Activated CD4-positive, alpha-beta T cell treated with anti-CD3 and anti-CD28 coated beads, Interleukin-2, amount 10 ng/mL, durations not matched to agents 24 days and 14 days (primary cell): ENCODE results near the gene AHNAK2. TPM values are rescaled to one million over a fixed set of nuclear protein-coding genes. Genes with fewer than 3 reads are reported as not detected.
"Not testable (repeated sequence)": the region's sequence is repeated elsewhere in the genome, so short reads cannot be mapped to it uniquely, and the experiment has no call there.

Experiments used
- DNase-seq: peaks from one replicate; pipeline ENCODE4 v3.0.0; 2022
- H3K27ac Mint-ChIP-seq: one replicate; pipeline ENCODE4 v1.8.0; 2022; ENCODE audit warnings: mild to moderate bottlenecking, mixed read lengths
- H3K27me3 Mint-ChIP-seq: one replicate; pipeline ENCODE4 v1.8.0; 2022; ENCODE audit warnings: mixed read lengths
- H3K36me3 Mint-ChIP-seq: one replicate; pipeline ENCODE4 v1.8.0; 2022; ENCODE audit warnings: low read depth, mild to moderate bottlenecking, mixed read lengths
- H3K4me1 Mint-ChIP-seq: one replicate; pipeline ENCODE4 v1.8.0; 2021; ENCODE audit warnings: mixed read lengths
- H3K4me3 Mint-ChIP-seq: one replicate; pipeline ENCODE4 v1.8.0; 2022; ENCODE audit warnings: mild to moderate bottlenecking, moderate library complexity, mixed read lengths
- H3K9me3 Mint-ChIP-seq: one replicate; pipeline ENCODE4 v1.8.0; 2021; ENCODE audit warnings: mixed read lengths
- intact Hi-C: fragments of 100-400 bp; cut with micrococcal nuclease; formaldehyde crosslinking; loops from one replicate; pipeline ENCODE4 v1.15.1; 2023
- total RNA-seq: library from RNA; stranded (reverse); gene quantifications from 2 replicates; pipeline ENCODE4 v1.2.3, GENCODE V29; 2022

The AHNAK2 gene
- total RNA-seq, 1 donor from 2014 or later = 0.02 TPM

GRCh38 chr14:104924421-104925213 is 53.6 kb downstream of the AHNAK2 start, which contains the start of gene PLD4:
TSS of gene PLD4 (plus strand) at chr14:104924879. CDS start at chr14:104927141, 2,262 bp downstream.
- Mint-ChIP-seq H3K27ac (no peak within 1 kb of the TSS), H3K4me3 (no peak within 1 kb of the TSS), H3K36me3 (no peaks in the 10 kb centered on the region), H3K9me3 (no peaks in the 10 kb centered on the region), H3K4me1 (peaks cover 2% of the 10 kb centered on the region), H3K27me3 (peaks cover 8% of the 10 kb centered on the region)
- intact Hi-C loops = no loop called here
- no peak for DNase-seq

GRCh38 chr14:104923640-104924420 is 54.3 kb downstream of the AHNAK2 start:
- no peak overlapping the region for H3K27ac Mint-ChIP-seq
- no peaks in the 10 kb centered on the region for H3K9me3 Mint-ChIP-seq
- H3K27me3 Mint-ChIP-seq = peaks cover 12% of the 10 kb centered on the region
- no peak overlapping the region for H3K4me3 Mint-ChIP-seq
- intact Hi-C loops = no loop called here
- DNase-seq = no peak
- no peaks in the 10 kb centered on the region for H3K36me3 Mint-ChIP-seq
- peaks cover 2% of the 10 kb centered on the region for H3K4me1 Mint-ChIP-seq

- DNase-seq = no peak
- intact Hi-C loops = no loop called here
- Mint-ChIP-seq H3K4me1 (no peaks in the 10 kb centered on the region), H3K27me3 (peaks cover 21% of the 10 kb centered on the region), H3K9me3 (no peaks in the 10 kb centered on the region), H3K4me3 (no peak overlapping the region), H3K36me3 (no peaks in the 10 kb centered on the region), H3K27ac (no peak overlapping the region)
Measured at GRCh38 chr14:104919993-104920315, 58.2 kb downstream of the AHNAK2 start.

GRCh38 chr14:104919152-104919992 is 58.8 kb downstream of the AHNAK2 start:
- H3K9me3 Mint-ChIP-seq, H3K4me1 Mint-ChIP-seq, intact Hi-C loops, H3K27ac Mint-ChIP-seq, H3K36me3 Mint-ChIP-seq, H3K4me3 Mint-ChIP-seq, DNase-seq: not testable (repeated sequence)
- peaks cover 25% of the 10 kb centered on the region for H3K27me3 Mint-ChIP-seq

GRCh38 chr14:104917993-104918392 is 60.2 kb downstream of the AHNAK2 start:
- no peak overlapping the region for H3K27ac Mint-ChIP-seq

GRCh38 chr14:104917116-104917515 is 61.1 kb downstream of the AHNAK2 start:
- no peak overlapping the region for H3K4me3 Mint-ChIP-seq

More at GRCh38 chr14:104917993-104918392, 60.2 kb downstream of the AHNAK2 start:
- H3K4me1 Mint-ChIP-seq = no peaks in the 10 kb centered on the region
- H3K36me3 Mint-ChIP-seq = no peaks in the 10 kb centered on the region
- no peaks in the 10 kb centered on the region for H3K9me3 Mint-ChIP-seq
- H3K27me3 Mint-ChIP-seq = peaks cover 34% of the 10 kb centered on the region
- no peak for DNase-seq
- intact Hi-C loops = no loop called here
- H3K4me3 Mint-ChIP-seq = no peak overlapping the region

GRCh38 chr14:104913435-104913834 is 64.7 kb downstream of the AHNAK2 start:
- Mint-ChIP-seq H3K9me3 (no peaks in the 10 kb centered on the region), H3K4me1 (no peaks in the 10 kb centered on the region), H3K4me3 (no peak overlapping the region), H3K36me3 (no peaks in the 10 kb centered on the region), H3K27me3 (peaks cover 20% of the 10 kb centered on the region), H3K27ac (no peak overlapping the region)
- intact Hi-C loops = no loop called here
- DNase-seq = no peak

More at GRCh38 chr14:104917116-104917515, 61.1 kb downstream of the AHNAK2 start:
- Mint-ChIP-seq H3K9me3 (no peaks in the 10 kb centered on the region), H3K27ac (no peak overlapping the region), H3K36me3 (no peaks in the 10 kb centered on the region), H3K4me1 (no peaks in the 10 kb centered on the region), H3K27me3 (peaks cover 34% of the 10 kb centered on the region)
- intact Hi-C loops = no loop called here
- DNase-seq = no peak

- peaks cover 26% of the 10 kb centered on the region for H3K27me3 Mint-ChIP-seq
- intact Hi-C loops = no loop called here
Measured at GRCh38 chr14:104912053-104912452, 66.1 kb downstream of the AHNAK2 start.

GRCh38 chr14:104908303-104908702 is 69.9 kb downstream of the AHNAK2 start:
- no peak for DNase-seq
- no peaks in the 10 kb centered on the region for H3K4me1 Mint-ChIP-seq

More at GRCh38 chr14:104912053-104912452, 66.1 kb downstream of the AHNAK2 start:
- no peak for DNase-seq
- Mint-ChIP-seq H3K36me3 (no peaks in the 10 kb centered on the region), H3K4me3 (no peak overlapping the region), H3K4me1 (no peaks in the 10 kb centered on the region), H3K27ac (no peak overlapping the region), H3K9me3 (no peaks in the 10 kb centered on the region)

GRCh38 chr14:104905579-104905933 is 72.6 kb downstream of the AHNAK2 start:
- DNase-seq, H3K4me3 Mint-ChIP-seq, H3K27ac Mint-ChIP-seq, H3K9me3 Mint-ChIP-seq, H3K36me3 Mint-ChIP-seq, H3K4me1 Mint-ChIP-seq, intact Hi-C loops: not testable (repeated sequence)
- H3K27me3 Mint-ChIP-seq = peaks cover 29% of the 10 kb centered on the region

More at GRCh38 chr14:104908303-104908702, 69.9 kb downstream of the AHNAK2 start:
- Mint-ChIP-seq H3K36me3 (no peaks in the 10 kb centered on the region), H3K27ac (no peak overlapping the region), H3K27me3 (peaks cover 20% of the 10 kb centered on the region), H3K4me3 (no peak overlapping the region), H3K9me3 (no peaks in the 10 kb centered on the region)
- intact Hi-C loops = no loop called here

- H3K27me3 Mint-ChIP-seq = peaks cover 29% of the 10 kb centered on the region
- intact Hi-C loops, H3K4me3 Mint-ChIP-seq, DNase-seq, H3K9me3 Mint-ChIP-seq, H3K4me1 Mint-ChIP-seq, H3K36me3 Mint-ChIP-seq, H3K27ac Mint-ChIP-seq: not testable (repeated sequence)
Measured at GRCh38 chr14:104904650-104905578, 73.3 kb downstream of the AHNAK2 start.

- no peak for DNase-seq
- H3K9me3 Mint-ChIP-seq = no peaks in the 10 kb centered on the region
- H3K4me1 Mint-ChIP-seq = no peaks in the 10 kb centered on the region
- H3K27ac Mint-ChIP-seq = no peak overlapping the region
- H3K4me3 Mint-ChIP-seq = no peak overlapping the region
- H3K27me3 Mint-ChIP-seq = peaks cover 29% of the 10 kb centered on the region
- no peaks in the 10 kb centered on the region for H3K36me3 Mint-ChIP-seq
- intact Hi-C loops = no loop called here
Measured at GRCh38 chr14:104903990-104904389, 74.2 kb downstream of the AHNAK2 start.
